H9 (cell line): ENCODE data around the gene RABGEF1. TPM values are rescaled to one million over a fixed set of nuclear protein-coding genes. Genes with fewer than 3 reads are reported as not detected.
A peak's percentile ranks its signal among the peaks of the same experiment; 100 is the strongest.

Experiments used
- DNase-seq: peaks from one replicate; pipeline ENCODE4 v3.0.0-alpha.2; 2017
- H2AFZ ChIP-seq: one replicate; pipeline ENCODE4 v1.6.1; 2013; ENCODE audit warnings: mild to moderate bottlenecking, low read length, control low read depth, moderate library complexity
- H2AK5ac ChIP-seq: 2 replicates; pipeline ENCODE4 v1.6.1; 2013; ENCODE audit warnings: low read length, control low read depth, mixed read lengths; ENCODE audit not compliant: insufficient read length
- H2BK120ac ChIP-seq: one replicate; pipeline ENCODE4 v1.6.1; 2013; ENCODE audit warnings: low read depth, mild to moderate bottlenecking, low read length, control low read depth, inconsistent platforms; ENCODE audit not compliant: poor library complexity, severe bottlenecking
- H2BK12ac ChIP-seq: 2 replicates; pipeline ENCODE4 v1.6.1; 2013; ENCODE audit warnings: low read length, control low read depth, mixed read lengths, low read depth; ENCODE audit not compliant: insufficient read length
- H2BK15ac ChIP-seq: 2 replicates; pipeline ENCODE4 v1.6.1; 2013; ENCODE audit warnings: low read depth, low read length, control low read depth
- H2BK20ac ChIP-seq: one replicate; pipeline ENCODE4 v1.6.1; 2013; ENCODE audit warnings: low read depth, mild to moderate bottlenecking, low read length, control low read depth, inconsistent platforms; ENCODE audit not compliant: poor library complexity, severe bottlenecking
- H2BK5ac ChIP-seq: 2 replicates; pipeline ENCODE4 v1.6.1; 2013; ENCODE audit warnings: low read length, control low read depth, mixed read lengths; ENCODE audit not compliant: insufficient read length
- H3K14ac ChIP-seq: 2 replicates; pipeline ENCODE4 v1.6.1; 2013; ENCODE audit warnings: low read length, control low read depth; ENCODE audit not compliant: insufficient read depth
- H3K18ac ChIP-seq: 2 replicates; pipeline ENCODE4 v1.6.1; 2013; ENCODE audit warnings: low read depth, mild to moderate bottlenecking, mixed read lengths, low read length, control low read depth; ENCODE audit not compliant: insufficient read length
- H3K23ac ChIP-seq: 2 replicates; pipeline ENCODE4 v1.6.1; 2013; ENCODE audit warnings: low read length, control low read depth, mixed read lengths, low read depth; ENCODE audit not compliant: insufficient read length
- H3K23me2 ChIP-seq: 2 replicates; pipeline ENCODE4 v1.6.1; 2013; ENCODE audit warnings: low read depth, mild to moderate bottlenecking, mixed read lengths, low read length, control low read depth; ENCODE audit not compliant: insufficient read length, poor library complexity, severe bottlenecking
- H3K27ac ChIP-seq: 2 replicates; pipeline ENCODE4 v1.5.1; 2013; ENCODE audit warnings: low read length, control low read depth, mixed read lengths, low read depth; ENCODE audit not compliant: insufficient read length
- H3K27me3 ChIP-seq: 2 replicates; pipeline ENCODE4 v1.6.1; 2013; ENCODE audit warnings: low read length, control low read depth, inconsistent platforms; ENCODE audit not compliant: insufficient read depth
- H3K4ac ChIP-seq: 2 replicates; pipeline ENCODE4 v1.6.1; 2013; ENCODE audit warnings: low read depth, mild to moderate bottlenecking, control low read depth, inconsistent platforms, low read length, moderate library complexity
- H3K4me1 ChIP-seq: 2 replicates; pipeline ENCODE4 v1.6.1; 2013; ENCODE audit warnings: low read length, control low read depth, inconsistent platforms; ENCODE audit not compliant: insufficient read depth
- H3K4me2 ChIP-seq: 2 replicates; pipeline ENCODE4 v1.6.1; 2013; ENCODE audit warnings: low read length, control low read depth, mixed read lengths; ENCODE audit not compliant: insufficient read length, insufficient read depth
- H3K56ac ChIP-seq: 2 replicates; pipeline ENCODE4 v1.6.1; 2013; ENCODE audit warnings: low read depth, mild to moderate bottlenecking, mixed read lengths, low read length, control low read depth; ENCODE audit not compliant: insufficient read length
- H3K79me1 ChIP-seq: 2 replicates; pipeline ENCODE4 v1.6.1; 2013; ENCODE audit warnings: low read depth, mild to moderate bottlenecking, moderate library complexity, low read length, control low read depth, inconsistent platforms; ENCODE audit not compliant: insufficient read depth, poor library complexity, severe bottlenecking
- H3K79me2 ChIP-seq: 2 replicates; pipeline ENCODE4 v1.6.1; 2013; ENCODE audit warnings: low read length, control low read depth, inconsistent platforms; ENCODE audit not compliant: insufficient read depth
- H3K9ac ChIP-seq: 2 replicates; pipeline ENCODE4 v1.6.1; 2013; ENCODE audit warnings: low read length, control low read depth, mixed read lengths; ENCODE audit not compliant: insufficient read length; ENCODE audit errors: extremely low read depth
- H3K9me3 ChIP-seq: one replicate; pipeline ENCODE4 v1.6.1; 2013; ENCODE audit warnings: low read depth, low read length, inconsistent platforms; ENCODE audit not compliant: control insufficient read depth
- H3T11ph ChIP-seq: one replicate; pipeline ENCODE4 v1.6.1; 2013; ENCODE audit warnings: mild to moderate bottlenecking, low read length, control low read depth, inconsistent platforms
- H4K20me1 ChIP-seq: one replicate; pipeline ENCODE4 v1.6.1; 2013; ENCODE audit not compliant: control insufficient read depth, insufficient read length, insufficient read depth
- H4K5ac ChIP-seq: 2 replicates; pipeline ENCODE4 v1.6.1; 2013; ENCODE audit warnings: low read depth, mild to moderate bottlenecking, mixed read lengths, low read length, control low read depth; ENCODE audit not compliant: insufficient read length
- H4K8ac ChIP-seq: replicated peaks from 2 replicates; pipeline ENCODE4 v1.6.1; 2013; ENCODE audit warnings: low read length, control low read depth, mixed read lengths, low read depth; ENCODE audit not compliant: insufficient read length
- H4K91ac ChIP-seq: 2 replicates; pipeline ENCODE4 v1.6.1; 2013; ENCODE audit warnings: low read depth, mild to moderate bottlenecking, moderate library complexity, mixed read lengths, low read length, control low read depth; ENCODE audit not compliant: insufficient read length
- H3K27ac Mint-ChIP-seq, 3 experiments: 2 replicates in 2 of 3; 3 replicates in 1 of 3; pipeline ENCODE4 v1.8.0; 2020 to 2021; ENCODE audit warnings: mixed read lengths in 3 of 3, mild to moderate bottlenecking in 1 of 3, moderate library complexity in 1 of 3
- H3K27me3 Mint-ChIP-seq: 2 replicates; pipeline ENCODE4 v1.8.0; 2021; ENCODE audit warnings: low read depth, mild to moderate bottlenecking, moderate library complexity, mixed read lengths
- H3K36me3 Mint-ChIP-seq, 3 experiments: 2 replicates in 2 of 3; 3 replicates in 1 of 3; pipeline ENCODE4 v1.8.0; 2020 to 2021; ENCODE audit warnings: low read depth in 3 of 3, mixed read lengths in 3 of 3; ENCODE audit not compliant: insufficient read depth in 1 of 3
- H3K4me1 Mint-ChIP-seq, 2 experiments: 2 replicates each; pipeline ENCODE4 v1.8.0; 2020; ENCODE audit warnings: mixed read lengths in 2 of 2
- H3K4me3 Mint-ChIP-seq, 2 experiments: 2 replicates in 1 of 2; 3 replicates in 1 of 2; pipeline ENCODE4 v1.8.0; 2020 to 2021; ENCODE audit warnings: mild to moderate bottlenecking in 2 of 2, mixed read lengths in 2 of 2, moderate library complexity in 1 of 2
- H3K9me3 Mint-ChIP-seq, 2 experiments: 2 replicates in 1 of 2; 3 replicates in 1 of 2; pipeline ENCODE4 v1.8.0; 2020; ENCODE audit warnings: mild to moderate bottlenecking in 2 of 2, mixed read lengths in 2 of 2, moderate library complexity in 1 of 2
- WGBS: extraction: QIAGEN DNeasy Blood & Tissue Kit; methylation state at CpG from one replicate; pipeline ENCODE4 v1.1.7; 2013; ENCODE audit warnings: missing lambda C conversion rate, low lambda C conversion rate, mixed read lengths; ENCODE audit not compliant: insufficient read length; ENCODE audit errors: extremely low coverage; 5-methylcytosine and 5-hydroxymethylcytosine counted together
- total RNA-seq: library from RNA; stranded (reverse); gene quantifications from 2 replicates; pipeline ENCODE4 v1.2.1, GENCODE V29; 2021
- TF ChIP-seq, protein P1 (sequence below): fragments of 200-600 bp; sonication (generic); conservative IDR thresholded peaks from 3 replicates; pipeline ENCODE4 v1.8.0; 2021; ENCODE audit warnings: antibody characterized with exemption, mild to moderate bottlenecking

The RABGEF1 gene
- total RNA-seq, 1 experiment from 2014 or later, result 17.3 TPM

DNA sequence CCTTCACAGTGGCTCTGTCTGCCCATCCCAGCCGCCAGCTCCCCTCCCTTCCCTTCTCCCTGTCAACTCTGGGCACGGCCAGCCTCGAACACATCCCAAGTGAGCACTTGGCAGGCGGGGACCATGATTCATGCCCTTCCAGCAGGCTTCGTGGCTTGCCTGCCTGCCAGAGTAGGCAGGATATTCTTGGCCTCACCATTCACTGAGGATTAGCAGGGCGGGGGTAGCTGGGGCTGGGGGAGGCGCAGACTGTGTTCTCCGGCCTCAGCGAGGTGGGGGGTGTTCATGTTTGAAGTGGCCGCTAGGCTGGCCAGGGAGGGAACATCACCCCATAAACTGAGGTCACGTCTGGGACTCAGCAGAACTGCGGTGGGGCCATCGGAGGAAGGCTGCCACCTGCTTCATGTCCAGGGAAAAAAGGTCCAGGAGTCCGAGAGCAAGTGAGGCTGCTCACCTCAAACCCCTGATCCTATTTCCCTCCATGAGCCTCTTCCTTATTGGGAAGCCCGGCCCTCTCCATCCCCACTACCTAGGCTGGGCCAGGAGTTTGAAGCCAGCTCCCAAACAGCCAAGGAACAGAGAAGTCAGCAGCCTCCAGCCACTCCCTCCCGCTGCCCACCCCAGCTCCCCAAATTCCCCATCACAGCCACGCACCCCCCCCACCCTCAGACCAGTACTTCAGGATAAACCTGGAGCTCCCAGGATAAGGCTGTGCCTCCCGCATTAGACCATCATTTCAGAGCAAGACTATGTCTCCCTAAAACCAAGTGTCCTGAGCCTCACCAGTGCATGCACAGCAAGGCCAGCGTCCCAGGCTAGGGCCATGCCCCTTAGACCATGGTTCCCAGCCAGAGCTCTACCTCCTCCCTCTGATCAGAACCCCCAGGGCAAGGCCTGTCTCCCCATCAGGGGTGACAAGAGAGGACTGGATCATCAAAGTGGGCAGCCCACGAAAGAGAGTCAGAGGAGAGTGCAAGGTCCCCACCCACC, 42.8 kb upstream of the RABGEF1 start:
- H3K4me3 Mint-ChIP-seq, result no peak overlapping the region
- Histone ChIP-seq H3K9me3 (no peaks in the 10 kb centered on the region), H3K27me3 (no peaks in the 10 kb centered on the region), H2BK15ac (no peak overlapping the region), H2BK20ac (no peak overlapping the region), H4K8ac (no peak overlapping the region), H4K5ac (no peak overlapping the region), H3K18ac (no peak overlapping the region), H4K20me1 (no peaks in the 10 kb centered on the region), H2AFZ (no peak overlapping the region), H2BK5ac (no peak overlapping the region), H3K79me1 (no peaks in the 10 kb centered on the region), H2BK120ac (no peak overlapping the region), H3K9ac (no peak overlapping the region), H3K27ac (no peak overlapping the region), H2BK12ac (no peak overlapping the region), H2AK5ac (no peak overlapping the region), H3K23ac (no peak overlapping the region), H3K4me1 (no peaks in the 10 kb centered on the region), H3K4me2 (no peak overlapping the region), H3K4ac (no peak overlapping the region), H3K56ac (no peak overlapping the region), H3K23me2 (no peaks in the 10 kb centered on the region), H3K14ac (no peak overlapping the region; the same call in 1 of the 2 replicates), H4K91ac (no peak overlapping the region), H3K79me2 (no peaks in the 10 kb centered on the region), H3T11ph (no peak overlapping the region)
- TF ChIP-seq, protein P1, sequence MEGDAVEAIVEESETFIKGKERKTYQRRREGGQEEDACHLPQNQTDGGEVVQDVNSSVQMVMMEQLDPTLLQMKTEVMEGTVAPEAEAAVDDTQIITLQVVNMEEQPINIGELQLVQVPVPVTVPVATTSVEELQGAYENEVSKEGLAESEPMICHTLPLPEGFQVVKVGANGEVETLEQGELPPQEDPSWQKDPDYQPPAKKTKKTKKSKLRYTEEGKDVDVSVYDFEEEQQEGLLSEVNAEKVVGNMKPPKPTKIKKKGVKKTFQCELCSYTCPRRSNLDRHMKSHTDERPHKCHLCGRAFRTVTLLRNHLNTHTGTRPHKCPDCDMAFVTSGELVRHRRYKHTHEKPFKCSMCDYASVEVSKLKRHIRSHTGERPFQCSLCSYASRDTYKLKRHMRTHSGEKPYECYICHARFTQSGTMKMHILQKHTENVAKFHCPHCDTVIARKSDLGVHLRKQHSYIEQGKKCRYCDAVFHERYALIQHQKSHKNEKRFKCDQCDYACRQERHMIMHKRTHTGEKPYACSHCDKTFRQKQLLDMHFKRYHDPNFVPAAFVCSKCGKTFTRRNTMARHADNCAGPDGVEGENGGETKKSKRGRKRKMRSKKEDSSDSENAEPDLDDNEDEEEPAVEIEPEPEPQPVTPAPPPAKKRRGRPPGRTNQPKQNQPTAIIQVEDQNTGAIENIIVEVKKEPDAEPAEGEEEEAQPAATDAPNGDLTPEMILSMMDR, result no peak
- peaks cover 1% of the 10 kb centered on the region for H3K27me3 Mint-ChIP-seq
- H3K27ac Mint-ChIP-seq, result peak overlapping the region in 2 of 3 experiments; percentile 86 to 91; a peak in 3 of 7 replicates
- no peak for DNase-seq
- H3K4me1 Mint-ChIP-seq, result peaks cover 8 to 24% of the 10 kb centered on the region in 2 experiments
- WGBS, result no CpG with 5 or more reads among the region's 20 CpGs
- no peaks in the 10 kb centered on the region for H3K9me3 Mint-ChIP-seq
- H3K36me3 Mint-ChIP-seq, result peaks cover 0 to 3% (median 2%) of the 10 kb centered on the region in 3 experiments; a peak in 4 of 7 replicates
